Loucy (cell line): Measurements from ENCODE around the gene CETN1.

ENCODE experiments used
- H2AFZ ChIP-seq: fragments of 200-600 bp; sonication (generic); 2 replicates; pipeline ENCODE4 v1.6.0; 2016; ENCODE audit warnings: antibody characterized with exemption, mild to moderate bottlenecking, low read length, moderate library complexity
- H3F3A ChIP-seq: fragments of 200-600 bp; 2 replicates; pipeline ENCODE4 v1.6.0; 2016; ENCODE audit warnings: antibody characterized with exemption, low read depth, mild to moderate bottlenecking
- H3K27me3 ChIP-seq: fragments of 200-600 bp; sonication (generic); 2 replicates; pipeline ENCODE4 v1.6.1; 2014; ENCODE audit warnings: low read length, mild to moderate bottlenecking; ENCODE audit not compliant: insufficient read depth, poor library complexity, severe bottlenecking
- H3K36me3 ChIP-seq: fragments of 200-600 bp; sonication (generic); 2 replicates; pipeline ENCODE4 v1.6.1; 2016; ENCODE audit warnings: low read length; ENCODE audit not compliant: insufficient read depth
- H3K4me1 ChIP-seq: fragments of 200-600 bp; sonication (generic); 2 replicates; pipeline ENCODE4 v1.5.1; 2014; ENCODE audit warnings: low read length, mild to moderate bottlenecking; ENCODE audit not compliant: insufficient read depth, poor library complexity, severe bottlenecking
- H3K4me2 ChIP-seq: fragments of 200-600 bp; sonication (generic); 2 replicates; pipeline ENCODE4 v1.6.0; 2014; ENCODE audit warnings: antibody characterized with exemption, low read length, low read depth, mild to moderate bottlenecking; ENCODE audit not compliant: poor library complexity, severe bottlenecking
- H3K4me3 ChIP-seq: fragments of 200-600 bp; sonication (generic); 2 replicates; pipeline ENCODE4 v1.5.1; 2014; ENCODE audit warnings: low read length, mild to moderate bottlenecking, mixed read lengths; ENCODE audit not compliant: poor library complexity, severe bottlenecking
- H3K79me2 ChIP-seq: fragments of 200-600 bp; sonication (generic); 2 replicates; pipeline ENCODE4 v1.6.1; 2014; ENCODE audit warnings: low read length; ENCODE audit not compliant: insufficient read depth
- H3K9ac ChIP-seq: fragments of 200-600 bp; sonication (generic); 2 replicates; pipeline ENCODE4 v1.6.0; 2014; ENCODE audit warnings: mild to moderate bottlenecking, low read depth, low read length, moderate library complexity; ENCODE audit not compliant: poor library complexity, severe bottlenecking
- H3K9me2 ChIP-seq: fragments of 200-600 bp; sonication (generic); replicated peaks from 2 replicates; pipeline ENCODE4 v1.6.1; 2016; ENCODE audit warnings: low read depth, low read length, mixed read lengths
- H3K9me3 ChIP-seq: fragments of 200-600 bp; sonication (generic); 2 replicates; pipeline ENCODE4 v1.6.1; 2014; ENCODE audit warnings: mild to moderate bottlenecking, antibody characterized with exemption, low read length, low read depth; ENCODE audit not compliant: insufficient read depth
- H4K20me1 ChIP-seq: fragments of 200-600 bp; sonication (generic); 2 replicates; pipeline ENCODE4 v1.6.0; 2014; ENCODE audit warnings: antibody characterized with exemption, low read length, mild to moderate bottlenecking; ENCODE audit not compliant: insufficient read depth, poor library complexity, severe bottlenecking
- CTCF ChIP-seq: fragments of 200-600 bp; sonication (generic); conservative IDR thresholded peaks from 2 replicates; pipeline ENCODE4 v1.5.1; 2014; ENCODE audit warnings: mild to moderate bottlenecking, antibody characterized with exemption, low read length
- EZH2phosphoT487 ChIP-seq: fragments of 200-600 bp; IDR thresholded peaks from 2 replicates; pipeline ENCODE4 v1.6.1; 2018; ENCODE audit warnings: antibody characterized with exemption, mild to moderate bottlenecking, moderate library complexity, borderline replicate concordance

Gene CETN1

DNA sequence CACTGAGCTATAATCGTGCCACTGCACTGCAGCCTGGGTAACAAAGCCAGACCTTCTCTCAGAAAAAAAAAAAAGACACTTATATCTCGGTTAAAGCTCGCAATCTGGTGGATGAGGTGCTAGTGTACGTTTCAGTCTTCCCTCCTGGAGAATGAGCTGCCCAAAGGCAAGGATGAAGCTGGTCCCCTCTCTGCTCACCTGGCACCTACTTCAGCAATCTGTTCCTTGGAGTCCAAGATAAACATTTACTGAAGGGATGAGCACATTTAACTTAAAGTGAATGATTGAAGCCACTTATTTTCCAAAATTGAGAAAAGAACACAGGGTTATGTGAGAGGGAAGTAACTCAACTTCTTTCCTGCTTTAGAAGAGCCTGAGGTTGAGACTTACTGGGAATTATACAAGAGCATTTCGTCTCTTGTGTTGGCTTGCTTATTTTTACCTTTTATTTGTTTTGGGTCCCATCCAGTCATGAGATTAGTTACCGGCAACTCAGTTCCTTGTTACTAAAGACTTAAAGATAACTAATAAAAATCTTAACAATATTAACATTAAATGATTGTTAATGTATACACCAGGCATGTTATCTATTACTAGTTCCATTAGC is 46.1 kb upstream of the CETN1 start:
- H3K9me3 ChIP-seq: peaks cover 7% of the 10 kb centered on the region; the same call in 1 of the 2 replicates
- no peaks in the 10 kb centered on the region for H3K27me3 ChIP-seq
- TF ChIP-seq CTCF (no peak), EZH2phosphoT487 (no peak)
- H3K9ac ChIP-seq: no peak overlapping the region
- H3K36me3 ChIP-seq: no peaks in the 10 kb centered on the region
- H2AFZ ChIP-seq: no peak overlapping the region
- no peak overlapping the region for H3K4me2 ChIP-seq
- H3K9me2 ChIP-seq: no peaks in the 10 kb centered on the region
- no peaks in the 10 kb centered on the region for H3F3A ChIP-seq
- no peaks in the 10 kb centered on the region for H3K4me1 ChIP-seq
- H3K4me3 ChIP-seq: no peak overlapping the region
- H4K20me1 ChIP-seq: no peaks in the 10 kb centered on the region
- H3K79me2 ChIP-seq: no peaks in the 10 kb centered on the region

GRCh38 chr18:543447-544078 is 36.6 kb upstream of the CETN1 start:
- Histone ChIP-seq H3K27me3 (no peaks in the 10 kb centered on the region), H3K4me2 (no peak overlapping the region), H3F3A (no peaks in the 10 kb centered on the region), H3K9me2 (no peaks in the 10 kb centered on the region), H3K36me3 (no peaks in the 10 kb centered on the region), H3K9me3 (peaks cover 13% of the 10 kb centered on the region; the same call in 1 of the 2 replicates), H3K9ac (no peak overlapping the region), H4K20me1 (no peaks in the 10 kb centered on the region), H3K4me3 (no peak overlapping the region), H3K4me1 (no peaks in the 10 kb centered on the region), H2AFZ (no peak overlapping the region), H3K79me2 (no peaks in the 10 kb centered on the region)
- TF ChIP-seq CTCF: no peak
- no peak for TF ChIP-seq EZH2phosphoT487

GRCh38 chr18:549967-550366 is 30.2 kb upstream of the CETN1 start:
- Histone ChIP-seq H3K9me2 (no peaks in the 10 kb centered on the region), H3F3A (no peaks in the 10 kb centered on the region), H3K4me1 (no peaks in the 10 kb centered on the region), H4K20me1 (no peaks in the 10 kb centered on the region), H3K4me2 (no peak overlapping the region), H3K9ac (no peak overlapping the region), H3K4me3 (no peak overlapping the region), H2AFZ (no peak overlapping the region), H3K79me2 (no peaks in the 10 kb centered on the region), H3K27me3 (no peaks in the 10 kb centered on the region), H3K36me3 (no peaks in the 10 kb centered on the region), H3K9me3 (peaks cover 12% of the 10 kb centered on the region; the same call in 1 of the 2 replicates)
- no peak for TF ChIP-seq EZH2phosphoT487
- TF ChIP-seq CTCF: no peak
